Activated CD4-positive, alpha-beta T cell treated with anti-CD3 and anti-CD28 coated beads, Interleukin-2, amount 50 U/mL, for 1 hour (primary cell): ENCODE data around the gene KHK.
A peak's percentile ranks its signal among the peaks of the same experiment; 100 is the strongest.

Source experiments
- DNase-seq: peaks from one replicate; pipeline ENCODE4 v3.0.0-alpha.2; 2020

KHK gene

GRCh38 chr2:27086724-27087593, at the start of gene KHK:
Gene KHK, plus strand, starts transcription at chr2:27086772. Its CDS starts 488 bp downstream, at chr2:27087260.
- no peak for DNase-seq

GRCh38 chr2:27038012-27038411, 48.6 kb upstream of the KHK start:
- no peak for DNase-seq

GRCh38 chr2:27038631-27039339, 47.8 kb upstream of the KHK start:
- DNase-seq = no peak

GRCh38 chr2:27039426-27039825, 47.1 kb upstream of the KHK start:
- DNase-seq = no peak

GRCh38 chr2:27039871-27040270, 46.7 kb upstream of the KHK start:
- DNase-seq = no peak

GRCh38 chr2:27040282-27040681, 46.3 kb upstream of the KHK start:
- DNase-seq = no peak

GRCh38 chr2:27041752-27042151, 44.8 kb upstream of the KHK start:
- no peak for DNase-seq

GRCh38 chr2:27042159-27042661, 44.4 kb upstream of the KHK start:
- no peak for DNase-seq

- DNase-seq = no peak
Measured at GRCh38 chr2:27042985-27043634, 43.5 kb upstream of the KHK start.

- DNase-seq = peak; percentile 44
Measured at GRCh38 chr2:27049422-27050280, 36.9 kb upstream of the KHK start.

GRCh38 chr2:27050281-27050995, 36.1 kb upstream of the KHK start:
- peak; percentile 90 for DNase-seq

- peak; percentile 96 for DNase-seq
Measured at GRCh38 chr2:27050996-27051901, 35.3 kb upstream of the KHK start, which contains the start of gene AGBL5. Gene AGBL5, plus strand, starts transcription at chr2:27051668. Its CDS starts 1,291 bp downstream, at chr2:27052959.

GRCh38 chr2:27051902-27052645, 34.5 kb upstream of the KHK start:
- DNase-seq = no peak

- no peak for DNase-seq
Measured at GRCh38 chr2:27053321-27053720, 33.3 kb upstream of the KHK start.

GRCh38 chr2:27053776-27054175, 32.8 kb upstream of the KHK start:
- no peak for DNase-seq

GRCh38 chr2:27054721-27055120, 31.9 kb upstream of the KHK start:
- DNase-seq = no peak

- no peak for DNase-seq
Measured at GRCh38 chr2:27057184-27057583, 29.4 kb upstream of the KHK start.

GRCh38 chr2:27058210-27058609, 28.4 kb upstream of the KHK start:
- no peak for DNase-seq

- DNase-seq = no peak
Measured at GRCh38 chr2:27059141-27059820, 27.3 kb upstream of the KHK start.
